GM12878 (cell line): Measurements from ENCODE around the gene SLC12A6. TPM values are rescaled to one million over a fixed set of nuclear protein-coding genes. Genes with fewer than 3 reads are reported as not detected.

Experiments
- ATAC-seq: fragments of 200-7000 bp; cut with Tn5 transposase; 3 replicates; pipeline ENCODE4 v1.9.1; 2020; ENCODE audit warnings: mild to moderate bottlenecking, moderate library complexity
- BruUV-seq: library from RNA; stranded (reverse); fragments of 400-500 nt; replicated peaks from 2 replicates; lab custom pipeline; 2021; lab: Mats Ljungman, UMichigan
- CTCF ChIA-PET: fragments of 300-600 bp; sonication (Branson Sonifier 250); formaldehyde crosslinking; extraction: SDS; loops from one replicate; lab custom pipeline; 2021; ENCODE audit warnings: inconsistent platforms; lab: Yijun Ruan, JAX
- POLR2A ChIA-PET: fragments of 350-600 bp; formaldehyde crosslinking; extraction: SDS; loops from one replicate; lab custom pipeline; 2021; ENCODE audit warnings: inconsistent platforms; lab: Charles Lee
- RAD21 ChIA-PET: fragments of 300-600 bp; sonication (Branson Sonifier 250); formaldehyde crosslinking; loops from one replicate; lab custom pipeline; 2023; ENCODE audit warnings: antibody characterized with exemption; ENCODE audit not compliant: unreplicated experiment; lab: Charles Lee
- SMC1A ChIA-PET: fragments of 300-600 bp; sonication (Branson Sonifier 250); formaldehyde crosslinking; loops from one replicate; lab custom pipeline; 2023; ENCODE audit not compliant: unreplicated experiment, uncharacterized antibody; lab: Charles Lee
- DNase-seq: peaks from one replicate; pipeline ENCODE4 v3.0.0-alpha.2; 2011; ENCODE audit warnings: low read depth, low spot score
- FAIRE-seq: peaks from 3 replicates; lab custom pipeline; 2011; peaks lifted over from hg19 to GRCh38; lab: Jason Lieb, UNC
- H2AFZ ChIP-seq: 2 replicates; pipeline ENCODE4 v1.6.0; 2011; ENCODE audit warnings: low read depth, low read length, control low read depth; ENCODE audit not compliant: control insufficient read depth
- H3K27ac ChIP-seq: 2 replicates; pipeline ENCODE4 v1.5.1; 2011; ENCODE audit warnings: control low read depth; ENCODE audit not compliant: control insufficient read depth, insufficient read depth
- H3K27me3 ChIP-seq, 2 experiments: replicated peaks in 1 of 2; 2 replicates each; pipeline versions ENCODE4 v1.6.0 to v1.6.1; 2011; ENCODE audit warnings: low read length in 1 of 2; ENCODE audit not compliant: control insufficient read depth in 2 of 2, insufficient read depth in 2 of 2
- H3K36me3 ChIP-seq, 2 experiments: 2 replicates each; pipeline ENCODE4 v1.5.1; 2011; ENCODE audit warnings: low read length in 1 of 2; ENCODE audit not compliant: control insufficient read depth in 2 of 2, insufficient read depth in 2 of 2
- H3K4me1 ChIP-seq: 2 replicates; pipeline ENCODE4 v1.6.1; 2011; ENCODE audit warnings: mild to moderate bottlenecking, low read length, moderate library complexity, mixed read lengths; ENCODE audit not compliant: control insufficient read depth, insufficient read depth
- H3K4me2 ChIP-seq: 2 replicates; pipeline ENCODE4 v1.6.0; 2011; ENCODE audit warnings: control low read depth; ENCODE audit not compliant: control insufficient read depth, insufficient read depth
- H3K4me3 ChIP-seq: fragments of 200-600 bp; sonication (generic); 2 replicates; pipeline ENCODE4 v1.5.1; 2016
- H3K79me2 ChIP-seq: 2 replicates; pipeline ENCODE4 v1.6.0; 2011; ENCODE audit warnings: low read length; ENCODE audit not compliant: control insufficient read depth, insufficient read depth
- H3K9ac ChIP-seq: 2 replicates; pipeline ENCODE4 v1.8.0; 2011; ENCODE audit warnings: low read length, control low read depth, mixed read lengths; ENCODE audit not compliant: control insufficient read depth, insufficient read depth
- H3K9me3 ChIP-seq: replicated peaks from 3 replicates; pipeline ENCODE4 v1.5.1; 2011; ENCODE audit warnings: mild to moderate bottlenecking, low read length; ENCODE audit not compliant: control insufficient read depth, insufficient read depth
- H4K20me1 ChIP-seq: 2 replicates; pipeline ENCODE4 v1.6.0; 2011; ENCODE audit not compliant: control insufficient read depth, insufficient read depth
- BRCA1 ChIP-seq: IDR thresholded peaks from 2 replicates; pipeline ENCODE4 v1.6.1; 2011; ENCODE audit warnings: low read depth, low read length, improper control_type of control experiment
- CBX3 ChIP-seq: fragments of 200-600 bp; sonication (generic); IDR thresholded peaks from 2 replicates; pipeline ENCODE4 v1.6.1; 2016; ENCODE audit warnings: low read depth, borderline replicate concordance
- CREM ChIP-seq: IDR thresholded peaks from 2 replicates; pipeline ENCODE4 v1.6.1; 2014; ENCODE audit warnings: antibody characterized with exemption, low read depth
- CUX1 ChIP-seq: IDR thresholded peaks from 2 replicates; pipeline ENCODE4 v1.6.1; 2012; ENCODE audit warnings: improper control_type of control experiment, low read depth, low read length; ENCODE audit not compliant: insufficient replicate concordance
- IKZF1 ChIP-seq: fragments of 450-650 bp; conservative IDR thresholded peaks from 2 replicates; pipeline ENCODE4 v1.6.1; 2017; ENCODE audit warnings: antibody characterized with exemption, mild to moderate bottlenecking
- IKZF2 ChIP-seq, 2 experiments: fragments of 450-650 bp; IDR thresholded peaks; 2 replicates each; pipeline ENCODE4 v1.6.1; 2017; ENCODE audit warnings: mild to moderate bottlenecking in 2 of 2, moderate library complexity in 2 of 2
- MXI1 ChIP-seq: fragments of 150-350 bp; IDR thresholded peaks from 2 replicates; pipeline ENCODE4 v1.6.1; 2011; ENCODE audit warnings: low read depth, mild to moderate bottlenecking, inconsistent platforms, low read length, improper control_type of control experiment
- REST ChIP-seq: IDR thresholded peaks from 2 replicates; pipeline ENCODE4 v1.6.1; 2012; ENCODE audit warnings: mild to moderate bottlenecking, low read depth, low read length
- ZNF207 ChIP-seq: fragments of 450-650 bp; IDR thresholded peaks from 2 replicates; pipeline ENCODE4 v1.6.1; 2014; ENCODE audit warnings: antibody characterized with exemption, mild to moderate bottlenecking, borderline replicate concordance
- ZNF592 ChIP-seq: fragments of 450-650 bp; IDR thresholded peaks from 2 replicates; pipeline ENCODE4 v1.6.1; 2017; ENCODE audit warnings: mild to moderate bottlenecking, moderate library complexity
- WGBS: methylation state at CpG from one replicate; pipeline ENCODE4 v1.1.6; 2016; ENCODE audit warnings: low lambda C conversion rate; ENCODE audit not compliant: insufficient replicate concordance, insufficient coverage; ENCODE audit errors: missing lambda C conversion rate; 5-methylcytosine and 5-hydroxymethylcytosine counted together
- in situ Hi-C: fragments of 300-500 bp; cut with MboI; formaldehyde crosslinking; loops from 9 replicates; pipeline ENCODE4 v1.14.3; 2018; ENCODE audit warnings: mixed read lengths
- intact Hi-C: fragments of 100-400 bp; cut with micrococcal nuclease; formaldehyde crosslinking; loops from one replicate; pipeline ENCODE4 v1.14.2; 2022; ENCODE audit not compliant: unreplicated experiment
- polyA plus RNA-seq, 11 experiments: library from polyadenylated mRNA; depleted of rRNA in 4 of 11; unstranded in 6 of 11; stranded (reverse) in 5 of 11; fragments of >200 nt; fragmentation: Nextera tagmentation in 4 of 11; fragmentation: Illumina TruSeq in 1 of 11; extraction: Ambion mirVana in 4 of 11; extraction: Trizol in 1 of 11; gene quantifications; 1 replicate in 1 of 11; 2 replicates in 10 of 11; pipeline versions ENCODE4 v1.2.1 to v1.2.3, GENCODE V29; 2011 to 2016; ENCODE audit warnings: inconsistent platforms in 2 of 11, missing spikeins in 2 of 11, low read depth in 1 of 11
- total RNA-seq, 4 experiments: library from RNA; depleted of rRNA in 3 of 4; stranded (reverse); fragments of >200 nt in 3 of 4; fragmentation: Illumina TruSeq in 1 of 4; extraction: Trizol in 1 of 4; gene quantifications; 2 replicates each; pipeline versions ENCODE4 v1.2.1 to v1.2.3, GENCODE V29; 2013 to 2021

The SLC12A6 gene
- total and polyA plus RNA-seq, 10 of the 15 experiments (the other 5 are each of a cell fraction or from before 2014, with no cell fraction given): 4.7 to 94.4 (median 34.2) TPM

DNA sequence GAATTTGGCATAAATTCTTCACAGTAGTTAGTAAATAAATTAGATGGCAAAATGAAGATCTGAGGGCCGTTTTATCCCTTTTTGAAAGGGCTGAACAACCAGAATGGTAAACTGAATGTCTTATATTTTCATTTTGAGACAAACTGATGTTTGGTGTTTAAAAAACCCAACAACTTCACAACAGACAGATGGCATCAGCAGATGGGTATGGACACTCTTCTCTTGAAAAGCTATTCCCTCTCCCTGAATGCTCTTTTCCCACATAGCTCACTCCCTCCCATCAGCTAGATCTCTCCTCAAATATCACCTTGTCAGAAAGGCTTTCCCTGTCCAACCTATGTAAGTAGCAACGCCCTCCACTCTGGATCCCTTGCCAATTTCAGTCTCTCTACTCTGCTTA, 79.4 kb downstream of the SLC12A6 start:
- ChIA-PET SMC1A (interaction anchor here (0.6 to 2.7 kb wide), 5 partner anchors 10 to 211 kb away, joined by 3 to 10 read pairs (median 3); partner anchors contain the start of gene LPCAT4), CTCF (interaction anchor here (0.6 to 2.5 kb wide), 5 partner anchors 9 to 192 kb away, joined by 3 to 10 read pairs (median 4); partner anchors contain the start of gene LPCAT4)
- no peak overlapping the region for H3K9ac ChIP-seq
- TF ChIP-seq IKZF1 (no peak), CUX1 (no peak), IKZF2 (IDR thresholded peaks at IDR 0.05) (no peak), BRCA1 (no peak), ZNF592 (no peak), CBX3 (no peak), REST (no peak), CREM (no peak), ZNF207 (no peak), MXI1 (no peak)

More for the DNA sequence above, 79.4 kb downstream of the SLC12A6 start:
- no peak for DNase-seq
- WGBS: 98% methylated on average over 2 of the region's 2 CpGs
- no peak for FAIRE-seq
- Histone ChIP-seq H2AFZ (no peak overlapping the region), H3K9me3 (no peaks in the 10 kb centered on the region; the same call in 2 of the 3 replicates), H3K4me2 (no peak overlapping the region), H4K20me1 (no peaks in the 10 kb centered on the region), H3K4me3 (no peak overlapping the region), H3K79me2 (no peaks in the 10 kb centered on the region), H3K4me1 (no peaks in the 10 kb centered on the region), H3K27me3 (no peaks in the 10 kb centered on the region), H3K36me3 (peaks cover 8 to 31% of the 10 kb centered on the region in 2 experiments), H3K27ac (no peak overlapping the region)
- RAD21 ChIA-PET: interaction anchor here (1.2 kb wide), 1 partner anchor 109 kb away, joined by 3 read pairs; the partner anchor contains the start of gene LPCAT4
- POLR2A ChIA-PET: interaction anchor here (1.0 kb wide), 1 partner anchor 11 kb away, joined by 3 read pairs; no protein-coding TSS in a partner anchor
- TSS peak; percentile 29 for BruUV-seq
- intact Hi-C loops: no loop called here
- ATAC-seq: no peak
- in situ Hi-C loops: no loop called here
